Activated effector memory CD4-positive, alpha-beta T cell treated with anti-CD3 and anti-CD28 coated beads, Interleukin-2, amount 50 U/mL, for 16 hours (primary cell): ENCODE data around the gene GPR22.

Experiments
- DNase-seq: peaks from one replicate; pipeline ENCODE4 v3.0.0-alpha.2; 2020

The GPR22 gene

GRCh38 chr7:107469929-107470328 lies at the start of gene GPR22:
TSS of gene GPR22 (plus strand) at chr7:107470057. CDS start at chr7:107474061, 4,004 bp downstream.
- DNase-seq, result no peak

- no peak for DNase-seq
These were observed 42.4 kb upstream of the GPR22 start for GRCh38 chr7:107427462-107427861.

GRCh38 chr7:107428642-107429041 lies 41.2 kb upstream of the GPR22 start:
- no peak for DNase-seq

- no peak for DNase-seq
These were observed 39.8 kb upstream of the GPR22 start for GRCh38 chr7:107430057-107430456.

GRCh38 chr7:107432261-107432660 lies 37.6 kb upstream of the GPR22 start:
- DNase-seq, result no peak

GRCh38 chr7:107435749-107436148 lies 34.1 kb upstream of the GPR22 start:
- no peak for DNase-seq

- no peak for DNase-seq
These were observed 30.8 kb upstream of the GPR22 start for GRCh38 chr7:107439025-107439424.

- DNase-seq, result no peak
These were observed 28.1 kb upstream of the GPR22 start for GRCh38 chr7:107441581-107442422.

GRCh38 chr7:107442678-107443077 lies 27.2 kb upstream of the GPR22 start:
- no peak for DNase-seq

GRCh38 chr7:107446531-107446930 lies 23.3 kb upstream of the GPR22 start:
- DNase-seq, result no peak

- no peak for DNase-seq
These were observed 22.9 kb upstream of the GPR22 start for GRCh38 chr7:107446988-107447387.

GRCh38 chr7:107450970-107451369 lies 18.9 kb upstream of the GPR22 start:
- DNase-seq, result no peak

GRCh38 chr7:107453388-107453787 lies 16.5 kb upstream of the GPR22 start:
- DNase-seq, result no peak

- DNase-seq, result no peak
These were observed 7.8 kb upstream of the GPR22 start for GRCh38 chr7:107461938-107462533.

GRCh38 chr7:107463139-107464078 lies 6.4 kb upstream of the GPR22 start:
- peak; percentile 73 for DNase-seq

GRCh38 chr7:107464666-107465226 lies 5.1 kb upstream of the GPR22 start:
- no peak for DNase-seq

GRCh38 chr7:107467972-107468371 lies 1.9 kb upstream of the GPR22 start:
- DNase-seq, result no peak

GRCh38 chr7:107468824-107469223 lies 1.0 kb upstream of the GPR22 start:
- no peak for DNase-seq

GRCh38 chr7:107471292-107472070 lies 1.6 kb downstream of the GPR22 start:
- DNase-seq, result no peak

GRCh38 chr7:107472116-107472515 lies 2.3 kb downstream of the GPR22 start:
- DNase-seq, result no peak

GRCh38 chr7:107474104-107474521 lies 4.3 kb downstream of the GPR22 start:
- no peak for DNase-seq

- DNase-seq, result no peak
These were observed 9.4 kb downstream of the GPR22 start for GRCh38 chr7:107479303-107479702.
